ENCODE data around the gene R3HDM2. TPM values are rescaled to one million over a fixed set of nuclear protein-coding genes. Genes with fewer than 3 reads are reported as not detected.

Gene R3HDM2
- total RNA-seq, 1 donor from 2014 or later, result 56.7 TPM

DNA sequence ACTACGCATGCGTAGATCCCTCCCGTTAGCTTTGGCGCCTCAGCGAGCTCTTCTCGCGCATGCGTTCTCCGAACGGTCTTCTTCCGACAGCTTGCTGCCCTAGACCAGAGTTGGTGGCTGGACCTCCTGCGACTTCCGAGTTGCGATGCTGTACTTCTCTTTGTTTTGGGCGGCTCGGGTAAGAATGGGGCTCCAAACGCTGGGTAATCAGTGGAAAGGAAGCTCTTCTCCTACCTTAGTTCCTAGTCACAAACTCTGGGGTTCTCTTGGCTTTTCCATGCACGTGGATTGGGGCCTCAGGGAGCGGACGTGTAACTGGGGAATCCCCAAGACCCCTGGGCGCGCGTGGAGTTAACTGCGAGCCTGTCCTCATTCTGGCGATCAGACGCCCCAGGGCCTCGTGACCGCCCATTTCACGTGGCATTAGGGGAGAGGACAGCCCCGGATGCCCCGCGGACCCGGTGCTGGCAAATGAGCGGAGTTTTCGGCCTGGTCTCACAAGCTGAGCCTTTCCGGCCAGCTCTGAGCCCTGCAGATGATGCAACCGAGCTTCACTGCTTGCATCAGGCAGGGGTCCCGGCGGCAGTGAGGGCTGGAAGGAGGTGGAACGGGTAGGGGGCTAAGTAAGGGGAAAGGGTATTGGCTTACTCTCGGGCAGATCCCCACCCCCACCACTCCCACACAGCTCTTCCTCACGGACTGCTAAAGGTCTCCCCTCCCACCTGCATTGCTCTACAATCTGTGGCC lies 201.0 kb downstream of the R3HDM2 start, which contains the start of gene SHMT2:
TSS of gene SHMT2 (plus strand) at position 78 of the 747 bp plus-strand sequence. CDS start at position 146, 68 bp downstream.
- DNase-seq (ENCODE audit: missing footprints) (peak; percentile 94), ATAC-seq (peak; percentile 79)
- intact Hi-C loops (cut with DNase I), result no loop called here

DNA sequence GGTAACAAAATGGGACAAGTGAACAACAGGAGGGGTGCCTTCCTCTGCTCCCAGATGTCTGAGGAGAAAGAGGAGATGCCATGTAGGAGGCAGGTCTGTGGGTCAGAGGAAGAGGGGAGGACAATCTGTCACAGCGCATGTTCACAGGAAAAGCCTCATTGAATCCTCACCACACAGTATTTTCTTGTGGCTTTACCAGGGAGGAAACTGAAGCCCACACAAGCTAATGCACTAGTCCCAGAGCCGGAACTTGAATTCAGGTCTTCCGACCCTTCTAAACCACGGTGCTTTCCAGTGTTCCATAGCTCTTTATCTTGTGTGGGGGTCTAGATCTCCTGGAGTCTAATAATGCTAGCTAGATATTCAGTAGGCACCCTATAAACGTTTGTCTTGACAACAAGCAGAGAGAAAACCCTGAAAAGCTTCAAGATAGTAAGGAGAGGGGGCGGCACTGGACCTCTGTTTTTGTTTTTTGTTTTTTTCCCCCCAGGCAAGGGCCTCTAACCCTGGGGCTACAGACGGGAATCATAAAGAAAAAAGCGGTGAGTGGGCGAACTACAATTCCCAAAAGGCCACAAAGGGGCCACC lies 201.7 kb downstream of the R3HDM2 start:
- ATAC-seq, result no peak
- DNase-seq (ENCODE audit: missing footprints), result no peak

DNA sequence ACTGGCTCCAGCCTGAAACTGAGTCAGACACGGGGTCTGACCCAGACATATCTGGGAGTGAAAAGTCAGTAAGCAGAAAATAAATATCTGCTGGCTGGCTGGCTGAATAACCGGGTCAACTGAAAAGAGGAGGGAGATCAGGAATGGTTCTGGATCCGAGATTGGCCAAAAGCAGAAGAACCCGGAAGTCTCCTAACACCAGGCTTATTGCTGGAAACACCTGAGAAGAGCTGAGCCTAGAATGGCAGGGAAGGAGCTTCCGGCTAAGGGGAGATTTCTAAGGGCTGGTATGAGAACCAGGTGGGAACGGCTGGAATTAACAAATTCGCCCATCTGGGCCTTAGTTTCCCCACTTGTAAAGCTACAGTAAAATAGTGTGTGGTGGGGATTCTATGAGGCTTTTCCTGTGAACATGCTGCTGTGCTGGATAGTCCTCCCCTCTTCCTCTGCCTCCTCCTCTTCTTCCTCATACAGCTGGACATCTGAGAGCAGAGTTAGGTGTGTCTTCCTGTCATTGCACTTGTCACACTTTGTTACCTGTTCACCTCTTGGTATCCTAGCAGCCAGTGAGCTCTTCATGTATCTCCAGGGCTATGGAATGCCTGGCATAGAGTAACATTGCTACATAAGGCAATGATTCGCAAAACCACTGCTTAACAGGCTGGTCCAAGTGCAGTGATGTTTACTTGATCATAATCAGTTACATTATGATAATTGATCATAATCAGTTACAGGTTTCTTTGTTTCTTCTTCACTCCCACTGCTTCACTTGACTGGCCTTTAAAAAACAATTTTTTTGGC lies 203.3 kb downstream of the R3HDM2 start:
- ATAC-seq, result no peak
- intact Hi-C loops (cut with DNase I), result no loop called here

More for the DNA sequence above, 201.7 kb downstream of the R3HDM2 start:
- intact Hi-C loops (cut with DNase I), result no loop called here

DNA sequence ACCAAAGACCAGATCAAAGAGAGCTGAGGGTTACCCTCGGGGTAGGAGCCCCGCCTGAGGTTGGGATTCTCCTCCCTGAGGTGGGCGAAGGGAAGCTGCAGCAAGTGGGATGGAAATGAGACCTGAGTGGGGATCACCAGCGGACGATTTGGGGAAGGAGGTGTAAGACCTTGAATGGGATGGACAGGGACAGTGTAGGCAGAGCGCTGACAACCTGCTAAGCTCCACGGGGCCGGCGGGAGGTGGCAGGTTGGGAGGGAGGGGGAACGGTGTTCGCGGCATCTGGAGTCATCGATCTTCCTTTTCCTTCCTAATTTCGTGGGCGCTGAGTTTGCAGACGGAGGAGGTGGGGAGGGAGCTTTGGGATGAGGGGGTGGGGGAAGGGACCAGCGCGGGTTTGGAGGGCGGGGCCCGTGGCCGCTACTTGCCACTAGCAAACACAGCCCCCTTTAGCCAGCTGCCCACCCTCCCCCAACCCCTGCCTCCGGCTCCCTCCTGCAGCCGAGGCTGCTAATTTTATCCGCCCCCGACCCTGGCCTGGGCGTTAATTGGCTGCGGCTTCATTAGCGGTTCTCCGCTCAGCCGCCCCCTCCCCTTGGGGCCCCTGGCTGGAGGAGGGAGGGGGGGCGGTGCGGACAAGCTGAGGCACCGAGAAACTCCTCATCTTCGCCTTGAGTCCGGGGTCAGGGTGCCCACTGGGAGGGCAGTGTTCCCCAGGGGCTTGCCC lies 204.1 kb downstream of the R3HDM2 start:
- ATAC-seq, result no peak
- peak; percentile 30 for DNase-seq (ENCODE audit: missing footprints)
- intact Hi-C loops (cut with DNase I), result no loop called here

More for the DNA sequence above, 203.3 kb downstream of the R3HDM2 start:
- DNase-seq (ENCODE audit: missing footprints), result no peak

DNA sequence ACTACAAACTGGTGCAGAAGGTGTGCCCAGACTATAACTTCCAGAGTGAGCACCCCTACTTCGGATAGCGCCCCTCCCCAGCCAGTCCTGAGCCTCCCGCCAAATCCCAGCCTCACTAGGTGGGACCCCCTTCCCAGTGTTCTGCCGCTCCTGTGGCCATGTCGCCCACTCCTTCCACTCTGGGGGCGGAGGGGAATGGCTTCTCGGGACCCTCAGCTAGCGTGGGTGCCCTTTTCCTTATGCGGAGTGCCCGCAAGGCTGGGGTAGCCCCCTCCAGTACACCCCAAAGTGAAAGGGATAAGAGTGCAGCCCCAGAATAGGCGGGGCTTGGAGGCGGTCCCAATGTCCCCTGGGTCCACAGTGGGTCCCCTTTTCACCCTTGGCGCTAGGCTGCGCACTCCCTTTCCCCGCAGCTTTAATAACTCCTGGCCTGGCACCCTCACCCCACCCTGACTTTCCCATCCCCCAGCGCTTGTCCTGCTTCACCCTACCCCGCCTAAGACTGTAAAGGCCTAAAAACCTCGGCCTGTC lies 205.1 kb downstream of the R3HDM2 start:
- ATAC-seq (no peak), DNase-seq (ENCODE audit: missing footprints) (peak; percentile 22)
- intact Hi-C loops (cut with DNase I), result no loop called here

DNA sequence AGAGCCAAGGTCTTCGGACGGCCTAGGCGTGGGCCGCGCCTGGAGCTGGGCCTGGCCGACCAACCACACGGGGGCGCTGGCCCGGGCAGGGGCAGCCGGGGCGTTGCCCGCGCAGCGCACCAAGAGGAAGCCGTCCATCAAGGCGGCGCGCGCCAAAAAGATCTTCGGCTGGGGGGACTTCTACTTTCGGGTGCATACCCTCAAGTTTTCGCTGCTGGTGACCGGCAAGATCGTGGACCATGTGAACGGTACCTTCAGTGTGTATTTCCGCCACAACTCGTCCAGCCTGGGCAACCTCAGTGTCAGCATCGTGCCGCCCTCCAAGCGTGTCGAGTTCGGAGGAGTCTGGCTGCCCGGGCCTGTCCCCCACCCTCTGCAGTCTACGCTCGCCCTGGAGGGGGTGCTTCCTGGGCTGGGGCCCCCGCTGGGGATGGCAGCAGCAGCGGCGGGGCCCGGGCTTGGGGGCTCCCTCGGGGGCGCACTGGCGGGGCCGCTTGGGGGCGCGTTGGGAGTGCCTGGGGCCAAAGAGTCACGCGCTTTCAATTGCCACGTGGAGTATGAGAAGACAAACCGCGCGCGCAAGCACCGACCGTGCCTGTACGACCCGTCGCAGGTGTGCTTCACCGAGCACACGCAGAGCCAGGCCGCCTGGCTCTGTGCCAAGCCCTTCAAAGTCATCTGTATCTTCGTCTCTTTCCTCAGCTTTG lies 205.7 kb downstream of the R3HDM2 start:
- intact Hi-C loops (cut with DNase I), result no loop called here
- peak; percentile 86 for DNase-seq (ENCODE audit: missing footprints)

DNA sequence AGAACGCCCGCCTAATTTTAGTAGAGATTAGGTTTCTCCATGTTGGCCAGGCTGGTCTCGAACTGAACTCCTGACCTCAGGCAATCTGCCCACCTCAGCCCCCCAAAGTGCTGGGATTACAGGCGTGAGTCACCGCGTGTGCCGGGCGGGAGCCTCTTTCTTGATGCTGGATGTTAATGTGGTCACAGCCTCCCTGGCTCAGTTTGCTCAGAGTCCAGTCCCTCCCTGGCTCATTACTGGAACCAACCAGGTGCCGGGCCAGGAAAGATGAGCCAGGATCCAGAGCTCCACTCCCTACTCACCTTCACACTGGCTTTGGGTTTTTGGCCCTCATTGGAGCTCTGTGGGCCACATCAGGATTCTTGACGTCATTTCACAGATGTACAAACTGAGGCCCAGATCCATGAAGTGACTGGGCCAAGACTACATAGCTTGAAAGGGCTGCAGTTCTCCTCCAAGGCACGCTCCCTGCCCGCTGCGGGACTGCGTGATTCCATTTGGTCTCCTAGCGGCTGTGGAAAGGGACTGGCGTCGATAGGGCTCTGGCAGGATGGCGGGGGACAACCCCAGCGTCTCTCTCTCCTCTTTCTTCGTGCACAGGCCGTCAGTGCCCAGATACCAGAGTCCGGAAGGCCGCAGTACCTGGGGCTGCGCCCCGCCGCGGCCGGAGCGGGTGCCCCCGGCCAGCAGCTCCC lies 206.4 kb downstream of the R3HDM2 start:
- DNase-seq (ENCODE audit: missing footprints), result peak; percentile 59
- ATAC-seq, result no peak
- intact Hi-C loops (cut with DNase I), result no loop called here

More for the DNA sequence above, 205.7 kb downstream of the R3HDM2 start:
- peak; percentile 38 for ATAC-seq

- DNase-seq (ENCODE audit: missing footprints), result peak; percentile 55
- intact Hi-C loops (cut with DNase I), result no loop called here
- no peak for ATAC-seq
Measured at GRCh38 chr12:57223191-57224165, 207.4 kb downstream of the R3HDM2 start.

DNA sequence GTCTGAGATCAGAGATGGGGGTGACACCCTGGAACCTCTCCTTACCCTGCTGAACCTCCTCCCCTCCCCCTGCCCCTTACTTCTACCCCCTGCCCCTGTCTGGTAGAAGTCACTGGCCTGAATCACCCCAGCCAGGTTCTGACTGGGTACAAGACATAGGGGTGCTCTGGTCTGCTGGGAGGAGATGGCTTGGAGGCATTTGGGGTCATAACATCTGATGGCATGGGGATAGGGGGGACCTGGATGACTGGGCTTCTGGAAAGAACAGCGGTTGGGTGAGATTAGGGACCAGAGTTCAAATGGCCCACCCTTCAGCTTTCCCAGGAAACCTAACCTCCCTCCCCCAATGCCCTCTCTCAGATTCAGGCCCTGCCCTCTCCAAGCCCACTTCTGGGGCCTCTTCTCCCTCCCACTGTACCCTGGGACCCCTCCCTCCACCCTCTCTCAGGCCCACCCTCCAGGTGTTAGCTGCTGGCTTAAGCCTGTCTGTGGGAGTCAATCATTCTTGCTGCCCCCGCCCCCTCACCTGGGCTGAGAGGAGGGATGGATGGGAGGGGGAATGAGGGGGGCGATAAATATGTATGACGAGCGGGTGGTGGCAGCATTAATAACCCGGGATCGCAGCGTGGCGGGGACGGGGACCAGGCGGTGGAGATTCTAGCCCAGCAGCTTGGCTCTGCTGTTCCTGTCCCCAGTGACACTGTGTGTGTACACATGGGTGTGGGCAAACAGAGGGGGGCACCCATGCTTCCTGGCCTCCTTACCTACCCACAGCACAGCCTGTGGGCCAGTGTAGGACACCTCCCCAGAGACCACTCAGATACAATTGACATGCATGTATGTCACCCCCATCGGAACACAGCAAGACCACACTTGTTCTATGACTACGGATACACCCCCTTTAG lies 208.3 kb downstream of the R3HDM2 start:
- DNase-seq (ENCODE audit: missing footprints) (no peak), ATAC-seq (no peak)
- intact Hi-C loops (cut with DNase I), result no loop called here

- peak; percentile 9 for DNase-seq (ENCODE audit: missing footprints)
- ATAC-seq, result no peak
- intact Hi-C loops (cut with DNase I), result no loop called here
Measured at GRCh38 chr12:57221169-57221917, 209.5 kb downstream of the R3HDM2 start.

DNA sequence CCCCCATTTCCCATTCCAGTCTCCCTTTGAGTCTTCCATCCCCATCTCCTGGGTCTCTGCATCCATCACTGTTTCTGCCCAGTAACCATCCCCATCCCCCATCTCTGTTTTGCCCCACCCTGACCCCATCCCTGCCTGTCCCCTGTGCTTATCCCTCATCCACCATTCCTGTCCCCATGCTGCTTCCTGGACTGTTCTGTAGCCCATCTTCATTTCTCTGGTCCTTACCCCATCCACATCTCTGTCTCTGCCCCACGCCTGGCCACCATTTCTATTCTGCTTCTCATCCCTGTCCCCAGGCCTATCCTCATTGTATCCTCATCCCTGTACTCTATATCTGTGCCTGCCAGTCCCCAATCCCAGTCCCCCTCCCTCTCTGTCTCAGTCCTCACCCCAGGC lies 210.1 kb downstream of the R3HDM2 start:
- no peak for DNase-seq (ENCODE audit: missing footprints)
- intact Hi-C loops (cut with DNase I), result no loop called here
- ATAC-seq, result no peak

DNA sequence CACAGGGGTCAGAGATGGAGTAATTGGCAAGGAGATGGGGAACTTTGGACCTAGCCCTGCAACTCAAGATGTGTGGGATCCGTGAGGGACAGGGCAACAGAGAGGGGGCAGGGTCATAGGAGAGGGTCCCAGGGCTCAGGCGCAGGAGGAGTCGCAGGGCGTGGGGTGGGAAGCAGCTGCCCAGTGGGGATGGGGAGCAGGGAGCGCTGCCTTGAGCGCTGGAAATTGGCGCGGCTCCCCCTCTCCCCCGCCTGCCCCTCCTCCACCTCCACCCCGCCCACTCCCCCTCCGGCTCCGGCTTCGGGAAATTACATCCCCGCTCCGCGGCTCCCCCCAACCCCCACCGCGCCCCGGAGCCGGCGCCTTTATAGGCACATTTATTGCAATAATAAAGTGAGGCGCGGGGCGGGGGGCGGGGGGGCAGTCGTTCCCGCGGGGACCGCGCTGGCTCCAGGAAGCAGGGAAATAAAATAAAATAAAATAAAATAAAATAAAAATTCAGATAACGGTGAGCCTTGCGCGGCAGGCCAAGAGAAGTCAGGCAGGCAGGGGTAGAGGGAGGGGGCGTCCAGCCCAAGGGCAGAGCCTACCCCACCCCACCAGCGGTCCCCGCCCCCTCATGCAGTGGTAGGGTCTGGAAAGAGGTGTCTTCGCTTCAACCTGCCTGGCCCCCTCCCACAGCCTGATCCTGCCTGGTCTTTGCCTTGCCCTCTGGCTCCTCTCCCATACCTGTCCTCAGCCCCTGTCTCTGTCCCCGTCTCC lies 210.7 kb downstream of the R3HDM2 start:
- ATAC-seq, result no peak
- DNase-seq (ENCODE audit: missing footprints), result no peak
- intact Hi-C loops (cut with DNase I), result no loop called here

DNA sequence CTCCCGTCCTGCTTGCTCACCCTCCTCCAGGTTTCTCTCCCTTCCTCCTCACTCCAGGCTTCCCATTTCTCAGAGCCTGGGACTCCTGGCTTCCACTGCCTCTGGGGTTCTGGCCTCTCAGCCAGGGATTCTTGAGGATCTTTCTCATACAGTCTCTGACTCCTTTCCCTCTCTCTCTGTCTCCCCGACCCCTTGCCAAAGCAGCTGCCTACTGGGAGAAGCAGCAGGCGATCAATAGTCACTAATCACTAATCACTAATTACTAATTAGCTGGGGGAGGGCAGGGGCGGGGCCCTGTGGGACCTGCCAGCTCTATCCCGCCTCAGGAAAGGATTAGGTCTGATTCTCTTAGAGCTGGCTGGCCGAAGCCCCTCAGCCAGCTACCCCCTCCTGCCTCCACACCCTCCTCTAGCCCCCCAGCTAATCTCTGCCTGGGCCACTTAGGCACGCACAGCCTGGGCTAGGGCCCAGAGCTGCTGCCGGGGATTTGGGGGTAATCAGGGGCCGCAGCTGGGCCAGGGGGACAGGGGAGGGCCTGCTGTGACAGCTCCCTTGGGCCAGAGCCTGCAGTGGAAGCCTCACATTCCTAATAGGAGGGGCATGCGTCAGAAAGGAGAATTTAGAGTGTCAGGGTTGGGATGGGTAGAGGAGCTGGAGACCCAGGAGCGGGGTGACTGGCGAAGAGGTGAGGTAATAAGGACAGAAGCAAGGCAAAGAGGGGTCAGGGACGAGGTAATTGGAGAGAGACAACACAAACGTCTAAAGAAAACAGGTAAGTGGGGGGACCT lies 211.4 kb downstream of the R3HDM2 start:
- ATAC-seq (no peak), DNase-seq (ENCODE audit: missing footprints) (no peak)
- intact Hi-C loops (cut with DNase I), result no loop called here

Measured in Right ventricle myocardium inferior (tissue), 1 donor.